SK-N-MC (cell line): ENCODE measurements around the gene LCOR.
"Not testable (repeated sequence)": the region's sequence is repeated elsewhere in the genome, so short reads cannot be mapped to it uniquely, and the experiment has no call there.

Experiments used
- DNase-seq: peaks from one replicate; pipeline ENCODE4 v3.0.0-alpha.2; 2011; ENCODE audit warnings: low read depth, low spot score
- H3K27ac ChIP-seq: fragments of 200-600 bp; sonication (generic); 2 replicates; pipeline ENCODE4 v1.5.1; 2016; ENCODE audit warnings: mixed run types
- H3K36me3 ChIP-seq: fragments of 200-600 bp; sonication (generic); 2 replicates; pipeline ENCODE4 v1.6.1; 2017; ENCODE audit warnings: antibody characterized with exemption, low read length, mixed read lengths; ENCODE audit not compliant: insufficient read depth
- H3K4me3 ChIP-seq: fragments of 200-600 bp; sonication (generic); 2 replicates; pipeline ENCODE4 v1.5.1; 2016
- H3K9ac ChIP-seq: fragments of 200-600 bp; sonication (generic); 2 replicates; pipeline ENCODE4 v1.8.0; 2017; ENCODE audit warnings: mixed run types, mixed read lengths; ENCODE audit not compliant: insufficient read length
- H3K9me3 ChIP-seq: fragments of 200-600 bp; sonication (generic); 2 replicates; pipeline ENCODE4 v1.6.1; 2017; ENCODE audit warnings: low read depth, mild to moderate bottlenecking, antibody characterized with exemption, low read length, moderate library complexity, mixed read lengths
- EZH2 ChIP-seq: fragments of 200-600 bp; sonication (generic); IDR thresholded peaks from one replicate; pipeline ENCODE4 v1.6.1; 2017; ENCODE audit warnings: antibody characterized with exemption
- FOXP2 ChIP-seq: optimal IDR thresholded peaks from 2 replicates; pipeline ENCODE3; 2011; ENCODE audit warnings: mild to moderate bottlenecking, moderate library complexity; ENCODE audit not compliant: insufficient read depth; ENCODE audit errors: extremely low read length, control extremely low read depth
- POLR2AphosphoS5 ChIP-seq: IDR thresholded peaks from 2 replicates; pipeline ENCODE4 v1.6.1; 2012; ENCODE audit warnings: mild to moderate bottlenecking, low read depth, low read length, borderline replicate concordance

The LCOR gene

GRCh38 chr10:97029271-97029670 lies 197.2 kb downstream of the LCOR start:
- Histone ChIP-seq H3K4me3 (no peak overlapping the region), H3K27ac (no peak overlapping the region), H3K9me3 (no peaks in the 10 kb centered on the region), H3K9ac (no peak overlapping the region), H3K36me3 (no peaks in the 10 kb centered on the region)
- DNase-seq = no peak
- TF ChIP-seq EZH2 (no peak), POLR2AphosphoS5 (no peak), FOXP2 (no peak)

GRCh38 chr10:97030894-97031293 lies 198.8 kb downstream of the LCOR start:
- H3K27ac ChIP-seq = no peak overlapping the region
- H3K4me3 ChIP-seq = no peak overlapping the region
- DNase-seq = no peak

GRCh38 chr10:97031459-97031858 lies 199.4 kb downstream of the LCOR start:
- Histone ChIP-seq H3K4me3 (no peak overlapping the region), H3K9ac (no peak overlapping the region), H3K27ac (no peak overlapping the region), H3K36me3 (no peaks in the 10 kb centered on the region), H3K9me3 (no peaks in the 10 kb centered on the region)
- no peak for DNase-seq
- TF ChIP-seq EZH2 = no peak
- no peak for TF ChIP-seq FOXP2
- TF ChIP-seq POLR2AphosphoS5 = no peak

More at GRCh38 chr10:97030894-97031293, 198.8 kb downstream of the LCOR start:
- H3K9ac ChIP-seq = no peak overlapping the region
- no peaks in the 10 kb centered on the region for H3K36me3 ChIP-seq
- TF ChIP-seq FOXP2 (no peak), POLR2AphosphoS5 (no peak), EZH2 (no peak)
- no peaks in the 10 kb centered on the region for H3K9me3 ChIP-seq

GRCh38 chr10:97032624-97033023 lies 200.5 kb downstream of the LCOR start:
- TF ChIP-seq EZH2 = no peak
- no peak for DNase-seq
- no peak overlapping the region for H3K9ac ChIP-seq
- no peak overlapping the region for H3K27ac ChIP-seq
- no peak overlapping the region for H3K4me3 ChIP-seq
- H3K36me3 ChIP-seq = no peaks in the 10 kb centered on the region
- H3K9me3 ChIP-seq = no peaks in the 10 kb centered on the region

- not testable (repeated sequence) for H3K36me3 ChIP-seq, DNase-seq, H3K9me3 ChIP-seq, H3K9ac ChIP-seq, H3K27ac ChIP-seq, H3K4me3 ChIP-seq
These were observed 201.7 kb downstream of the LCOR start for GRCh38 chr10:97033841-97034240.

GRCh38 chr10:97034301-97034700 lies 202.2 kb downstream of the LCOR start:
- Histone ChIP-seq H3K36me3 (no peaks in the 10 kb centered on the region), H3K4me3 (no peak overlapping the region), H3K9ac (no peak overlapping the region), H3K27ac (no peak overlapping the region), H3K9me3 (no peaks in the 10 kb centered on the region)
- no peak for DNase-seq
- TF ChIP-seq POLR2AphosphoS5 (no peak), EZH2 (no peak), FOXP2 (no peak)

GRCh38 chr10:97034958-97035769 lies 203.1 kb downstream of the LCOR start:
- no peaks in the 10 kb centered on the region for H3K36me3 ChIP-seq
- no peak overlapping the region for H3K4me3 ChIP-seq
- no peaks in the 10 kb centered on the region for H3K9me3 ChIP-seq
- TF ChIP-seq EZH2 (no peak), FOXP2 (no peak), POLR2AphosphoS5 (no peak)
- no peak for DNase-seq
- no peak overlapping the region for H3K27ac ChIP-seq
- no peak overlapping the region for H3K9ac ChIP-seq

- Histone ChIP-seq H3K36me3 (no peaks in the 10 kb centered on the region), H3K9ac (no peak overlapping the region), H3K4me3 (peak overlapping the region; percentile 74), H3K27ac (no peak overlapping the region), H3K9me3 (no peaks in the 10 kb centered on the region)
- TF ChIP-seq EZH2 (no peak), POLR2AphosphoS5 (no peak), FOXP2 (no peak)
- DNase-seq = no peak
These were observed 205.6 kb downstream of the LCOR start for GRCh38 chr10:97037365-97038361.

GRCh38 chr10:97038688-97039087 lies 206.6 kb downstream of the LCOR start:
- Histone ChIP-seq H3K9ac (no peak overlapping the region), H3K9me3 (no peaks in the 10 kb centered on the region), H3K27ac (no peak overlapping the region), H3K4me3 (no peak overlapping the region), H3K36me3 (no peaks in the 10 kb centered on the region)
- TF ChIP-seq EZH2 (no peak), POLR2AphosphoS5 (no peak), FOXP2 (no peak)
- DNase-seq = no peak
